ENCODE data around the gene PPBP.

The PPBP gene, protein sequence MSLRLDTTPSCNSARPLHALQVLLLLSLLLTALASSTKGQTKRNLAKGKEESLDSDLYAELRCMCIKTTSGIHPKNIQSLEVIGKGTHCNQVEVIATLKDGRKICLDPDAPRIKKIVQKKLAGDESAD

DNA sequence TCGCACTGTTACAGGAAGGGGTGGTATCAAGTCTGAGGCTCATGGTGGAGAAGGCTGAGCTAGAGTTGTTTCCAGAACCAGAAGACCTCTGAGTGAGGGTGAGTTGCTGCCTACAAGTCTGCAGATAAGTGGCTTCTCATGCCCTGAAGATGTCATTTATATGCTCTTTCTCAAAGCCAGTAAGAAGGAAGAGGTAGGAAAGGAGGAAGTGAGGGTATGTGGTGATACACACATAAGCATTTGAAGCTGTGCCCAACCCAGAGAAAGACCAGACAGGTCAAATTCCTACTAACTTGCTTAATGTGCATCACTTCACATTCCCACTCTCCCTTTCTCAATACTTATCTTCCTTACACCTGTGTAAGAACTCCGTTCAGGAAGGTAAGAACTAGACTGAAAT, at the start of gene PPBP:
Gene PPBP (minus strand): TSS at position 130 of the 400 bp plus-strand sequence. CDS start 87 bp downstream, at position 43.
- DNase-seq, result no peak

DNA sequence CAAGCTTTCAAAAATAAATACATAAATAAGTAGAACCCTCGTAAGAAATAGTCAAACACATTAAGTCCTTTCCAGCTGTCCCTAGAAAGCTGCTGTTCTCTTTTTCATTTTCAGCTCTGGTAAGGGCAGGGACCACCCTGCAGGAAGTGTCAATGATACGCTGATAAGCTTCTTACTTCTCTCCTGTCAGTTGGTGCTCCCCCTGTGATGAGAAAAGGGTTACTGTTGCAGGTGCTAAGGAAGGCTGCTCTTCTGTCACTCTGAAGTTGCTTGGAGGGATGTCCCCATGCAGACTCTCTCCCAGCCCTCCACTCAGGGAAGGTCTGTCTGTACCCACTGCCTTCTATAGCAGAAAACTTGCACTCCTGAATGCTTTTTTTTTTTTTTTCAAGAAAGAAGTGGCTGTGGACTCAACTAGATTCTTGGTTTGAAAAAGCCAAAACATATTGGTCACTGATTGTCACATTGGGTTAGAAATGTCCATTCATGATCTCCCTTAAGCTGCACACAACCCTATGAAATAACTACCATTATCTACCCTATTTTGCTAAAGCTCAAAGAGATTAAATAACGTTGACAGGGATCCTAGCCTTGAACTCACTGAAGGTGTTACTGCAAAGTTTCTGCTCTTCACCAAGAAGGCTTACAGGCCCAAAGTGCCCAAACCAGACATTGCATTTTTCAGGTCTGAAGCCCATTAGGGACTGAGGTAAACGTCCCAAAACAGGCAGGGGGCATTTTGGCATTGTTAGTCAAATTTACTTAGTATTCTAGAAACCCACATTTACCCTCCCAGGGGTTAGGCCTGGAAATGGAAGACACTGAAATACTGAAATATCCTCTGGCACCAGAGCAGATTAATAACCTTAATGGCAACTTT, 49.3 kb upstream of the PPBP start:
- DNase-seq, result no peak

DNA sequence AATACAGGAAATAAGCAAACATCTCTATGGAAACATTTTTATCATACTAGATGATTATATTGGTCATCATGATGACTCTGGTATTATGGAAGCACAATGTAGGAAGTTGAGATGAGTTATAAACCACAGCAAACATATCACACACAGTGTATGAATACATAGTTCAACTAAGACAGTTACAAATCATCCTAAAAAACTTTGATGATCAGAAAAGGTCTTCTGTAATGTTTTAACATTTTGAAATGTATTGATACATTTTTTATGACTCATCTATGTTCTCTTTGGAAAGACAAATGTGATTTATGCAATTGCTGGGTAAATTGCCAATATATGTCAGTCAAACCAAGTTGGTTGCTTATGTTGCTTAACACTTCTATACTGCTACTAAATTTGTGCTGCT, 45.7 kb upstream of the PPBP start:
- DNase-seq, result no peak

DNA sequence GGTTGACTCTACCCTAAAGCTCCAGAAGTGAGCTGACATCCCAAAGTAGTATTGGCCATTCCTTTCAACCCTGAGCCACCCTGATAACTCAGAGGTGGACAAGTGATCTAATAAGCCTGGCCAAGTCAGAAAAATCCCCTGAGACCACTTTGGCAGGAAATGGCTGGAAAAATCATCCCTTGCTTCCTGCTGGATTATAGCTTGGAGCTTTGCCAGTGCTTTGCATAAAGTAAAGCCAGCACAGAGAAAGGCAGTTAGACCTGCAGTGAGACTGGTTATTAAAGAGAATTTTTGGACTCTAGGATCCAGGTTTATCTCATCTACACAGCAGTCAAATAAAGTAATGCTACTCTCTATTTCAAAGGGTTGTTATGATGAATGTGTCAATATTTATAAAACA, 44.1 kb upstream of the PPBP start:
- no peak for DNase-seq

DNA sequence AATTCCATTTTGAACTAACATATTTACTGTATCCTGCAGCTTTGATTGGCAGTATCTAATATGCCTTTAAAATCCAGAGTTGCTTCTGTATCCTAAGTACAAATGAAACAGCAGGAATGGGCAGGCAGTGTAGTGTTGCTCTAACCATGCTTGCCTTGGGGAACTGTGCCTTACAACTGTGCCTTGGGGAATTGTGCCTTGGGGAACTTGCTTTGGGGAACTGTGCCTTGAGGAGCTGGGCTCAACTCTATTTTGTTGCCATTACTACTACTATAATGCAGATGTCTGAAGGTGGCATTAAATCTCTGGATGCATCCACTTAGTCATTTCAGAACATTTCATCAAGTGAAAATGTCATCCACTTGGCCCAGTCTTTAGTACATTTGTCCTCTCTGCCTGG, 43.6 kb upstream of the PPBP start:
- no peak for DNase-seq

DNA sequence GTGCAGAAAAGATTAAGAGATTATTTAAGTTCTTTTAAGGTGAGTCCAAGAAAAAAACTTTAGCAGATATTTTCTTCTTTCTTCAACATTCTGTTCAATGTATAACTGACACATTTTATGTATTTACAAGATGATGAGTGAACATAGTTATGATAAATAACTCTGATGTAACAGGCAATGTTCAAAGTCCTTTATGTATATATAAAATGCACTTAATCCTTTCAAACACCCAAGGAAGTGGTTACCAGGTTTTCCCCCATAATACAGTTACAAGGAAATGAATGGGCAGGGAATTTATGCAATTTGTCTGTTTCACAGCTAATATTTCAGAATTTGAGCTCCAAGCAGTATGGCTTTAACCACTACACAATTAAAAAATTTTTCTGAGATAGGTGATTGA, 42.3 kb upstream of the PPBP start:
- DNase-seq, result no peak

DNA sequence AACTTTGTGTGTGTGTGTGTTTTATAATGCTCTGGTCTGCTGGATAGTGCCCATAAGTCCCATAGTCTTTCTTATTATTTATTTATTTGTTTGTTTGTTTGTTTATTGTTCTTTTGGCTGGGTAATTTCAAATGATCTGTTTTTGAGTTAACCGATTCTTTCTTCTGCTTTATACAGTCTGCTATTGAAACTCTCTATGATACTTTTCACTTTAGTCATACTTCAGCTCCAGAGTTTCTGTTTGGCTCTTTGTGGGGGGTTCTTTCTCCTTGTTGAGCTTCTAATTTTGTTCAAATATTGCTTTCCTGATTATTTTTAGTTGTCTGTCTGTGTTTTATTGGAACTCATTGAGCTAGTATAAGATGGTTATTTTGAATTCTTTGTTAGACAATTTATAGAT, 40.5 kb upstream of the PPBP start:
- DNase-seq, result no peak

DNA sequence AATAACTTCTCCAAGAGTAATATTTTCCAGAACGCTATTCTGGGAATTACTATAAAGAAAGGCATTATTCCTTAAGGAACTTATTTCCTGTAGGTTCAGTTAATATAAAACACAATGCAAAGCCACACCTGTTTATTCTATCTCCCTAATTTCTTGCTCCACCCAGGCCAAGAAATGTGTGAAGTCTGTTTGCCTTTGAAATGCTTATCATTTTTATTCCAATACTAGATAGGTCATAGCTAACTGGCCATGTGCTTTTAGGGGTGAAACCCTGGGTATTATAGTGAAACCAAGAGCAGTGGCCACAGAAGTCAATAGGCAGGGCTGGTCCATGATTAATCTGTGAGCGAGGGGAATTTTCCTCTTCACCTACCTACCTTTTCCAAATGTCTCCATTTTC, 35.7 kb upstream of the PPBP start:
- no peak for DNase-seq

DNA sequence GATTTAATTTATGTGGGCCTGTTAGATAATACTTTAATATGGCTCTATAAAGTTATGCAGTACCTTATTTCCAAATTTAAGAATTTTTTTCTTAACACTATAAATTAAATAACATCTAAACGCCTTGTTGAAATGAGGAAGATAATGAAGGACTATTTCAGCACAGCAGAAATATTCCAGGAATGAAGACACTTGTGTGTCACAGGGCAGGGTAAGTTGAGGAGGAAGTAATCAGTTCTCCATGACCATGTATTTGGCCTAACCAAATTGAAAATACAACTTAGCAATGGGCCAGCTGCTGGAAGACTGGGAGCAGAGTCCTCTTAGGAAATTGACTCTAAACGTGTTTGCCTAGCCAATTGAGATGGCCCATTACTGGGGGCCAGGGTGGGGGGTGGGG, 33.6 kb upstream of the PPBP start:
- DNase-seq, result no peak

DNA sequence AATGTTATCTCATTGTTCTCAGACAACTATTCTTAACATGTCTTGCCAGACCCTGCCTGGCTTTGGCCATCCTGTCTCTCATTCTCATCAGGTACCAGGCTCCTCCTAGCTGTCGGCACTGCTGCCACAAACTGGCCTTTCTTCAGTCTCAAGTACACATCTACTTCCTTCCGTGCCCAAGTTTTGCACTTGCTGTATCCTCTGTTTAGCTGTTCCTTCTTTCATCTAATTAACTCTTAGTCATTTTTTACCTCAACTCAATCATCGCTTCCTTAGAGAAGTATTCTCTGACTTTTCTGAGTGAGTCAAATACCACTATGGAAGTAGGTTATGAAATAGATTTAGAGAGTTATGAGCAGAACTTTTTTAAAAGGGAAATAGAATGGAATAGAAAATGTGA, 30.8 kb upstream of the PPBP start:
- no peak for DNase-seq

DNA sequence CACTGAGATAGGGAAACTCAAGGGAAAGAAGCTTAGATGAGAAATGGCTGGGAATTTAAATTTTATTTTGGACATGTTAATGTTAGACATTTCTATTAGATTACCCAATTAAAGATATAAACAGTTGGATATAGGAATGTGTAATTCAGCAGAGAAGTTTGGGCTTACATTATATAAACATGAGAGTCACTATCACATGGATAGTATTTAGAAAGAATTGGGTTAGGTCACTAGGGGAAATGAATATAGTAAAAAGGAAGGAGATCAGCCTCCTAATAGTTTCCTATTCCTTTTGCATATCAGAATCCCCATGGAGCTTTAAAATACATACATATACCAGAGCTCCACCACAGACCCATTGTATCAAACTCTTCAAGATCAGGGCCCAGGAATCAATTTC, 30.1 kb upstream of the PPBP start:
- DNase-seq, result no peak

DNA sequence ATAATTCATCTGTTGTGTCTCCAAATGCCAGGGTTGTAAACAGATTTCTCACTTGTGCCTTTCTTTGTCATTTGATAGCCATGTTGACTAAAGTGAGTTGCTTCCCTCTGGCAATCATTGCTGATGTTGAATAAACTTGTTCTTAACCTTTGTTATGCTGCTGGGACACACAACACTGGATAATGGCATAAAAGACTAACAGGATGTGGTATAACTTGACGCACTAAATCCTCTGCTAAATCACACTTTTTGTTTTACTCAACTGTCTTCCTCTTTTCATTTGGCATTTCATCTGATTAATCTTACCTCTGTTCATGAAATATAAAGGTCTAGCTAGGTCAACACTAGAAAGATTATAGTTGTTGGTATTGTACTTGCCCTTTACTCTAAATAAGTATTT, 28.1 kb upstream of the PPBP start:
- DNase-seq, result no peak

DNA sequence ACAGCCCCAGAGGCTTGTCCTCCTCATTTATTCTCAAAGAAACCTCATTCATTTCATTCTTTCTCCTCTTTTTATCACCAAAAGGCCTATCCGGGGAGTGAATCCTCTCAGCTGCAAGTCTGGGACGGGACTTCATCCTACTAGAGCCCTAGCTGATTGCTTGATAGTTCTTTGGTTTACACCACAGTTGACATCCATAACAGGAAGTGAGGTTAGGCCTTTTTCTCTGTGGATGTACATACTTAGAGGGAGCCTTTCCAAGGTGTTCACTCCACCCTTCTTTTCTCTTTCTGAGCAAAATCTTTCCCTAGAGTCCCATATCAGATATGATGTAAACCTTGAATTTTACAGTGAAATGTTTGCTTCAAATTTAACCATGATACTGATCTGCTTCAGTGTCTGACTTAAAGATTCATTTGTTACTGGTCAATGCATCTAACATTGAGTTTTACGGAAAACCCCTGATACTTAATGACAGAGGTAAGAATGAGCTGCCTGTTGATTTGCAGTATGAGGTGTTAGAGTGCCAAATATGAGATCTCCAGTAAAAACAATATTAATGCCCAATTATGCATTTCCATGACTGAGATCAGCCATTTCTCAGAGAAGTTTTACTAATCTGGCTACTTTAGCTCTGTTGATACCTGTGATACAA, 27.3 kb upstream of the PPBP start:
- no peak for DNase-seq

DNA sequence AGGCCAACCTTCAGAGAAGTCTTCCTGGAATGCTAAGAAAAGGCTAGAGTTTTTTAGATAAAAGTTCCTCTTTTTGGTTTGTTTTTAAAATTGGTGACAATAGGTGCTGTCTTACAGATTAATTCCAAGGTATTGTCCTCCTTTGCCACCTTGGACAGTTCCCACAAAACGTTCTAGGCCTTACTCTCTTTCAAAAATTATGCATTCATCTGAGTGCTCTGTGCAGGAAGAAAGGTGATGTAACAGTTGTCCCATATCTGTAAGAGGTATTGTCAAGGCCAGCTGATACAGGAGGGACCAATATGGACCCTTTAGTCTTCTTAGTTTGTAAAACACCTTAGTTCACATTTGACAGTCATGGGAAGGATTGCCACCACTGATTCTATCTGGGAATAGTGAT, 26.3 kb upstream of the PPBP start:
- no peak for DNase-seq

DNA sequence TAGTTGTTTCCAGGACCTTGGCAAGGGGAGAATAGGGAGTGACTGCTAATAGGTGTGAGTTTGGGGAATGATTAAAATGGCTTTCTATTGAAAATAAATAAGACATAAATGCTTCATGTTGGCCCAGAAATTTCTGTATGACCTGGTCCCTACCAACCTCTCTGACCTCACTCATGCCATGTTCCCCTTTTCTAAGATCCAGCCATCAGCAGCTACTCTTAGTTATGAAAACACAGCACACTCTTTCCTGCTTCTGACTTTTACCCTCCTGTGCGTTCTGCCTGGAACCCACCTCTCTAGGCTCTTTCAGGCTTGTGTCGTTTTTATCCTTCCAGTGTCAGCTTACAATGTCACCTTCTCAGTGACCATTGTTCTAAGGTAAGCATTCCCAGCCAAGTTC, 25.3 kb upstream of the PPBP start:
- DNase-seq, result no peak

DNA sequence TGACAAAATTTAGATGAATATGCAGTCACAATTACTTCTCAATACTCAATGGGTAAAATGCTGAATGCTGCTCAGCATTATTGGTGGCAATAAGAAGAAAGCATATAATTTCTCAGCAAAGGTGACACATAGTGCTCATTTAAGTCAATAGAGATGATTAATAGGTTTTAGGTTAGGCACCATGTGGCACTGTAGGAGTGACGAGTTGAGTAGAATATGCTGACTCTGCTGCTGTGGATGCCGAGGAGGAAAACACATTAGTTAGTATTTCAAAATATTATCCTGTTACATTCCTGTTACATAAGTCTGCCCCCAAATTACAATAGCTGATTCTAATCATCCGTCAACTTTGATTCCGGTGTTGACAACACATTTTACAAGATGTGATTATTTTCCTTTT, 24.1 kb upstream of the PPBP start:
- DNase-seq, result no peak

DNA sequence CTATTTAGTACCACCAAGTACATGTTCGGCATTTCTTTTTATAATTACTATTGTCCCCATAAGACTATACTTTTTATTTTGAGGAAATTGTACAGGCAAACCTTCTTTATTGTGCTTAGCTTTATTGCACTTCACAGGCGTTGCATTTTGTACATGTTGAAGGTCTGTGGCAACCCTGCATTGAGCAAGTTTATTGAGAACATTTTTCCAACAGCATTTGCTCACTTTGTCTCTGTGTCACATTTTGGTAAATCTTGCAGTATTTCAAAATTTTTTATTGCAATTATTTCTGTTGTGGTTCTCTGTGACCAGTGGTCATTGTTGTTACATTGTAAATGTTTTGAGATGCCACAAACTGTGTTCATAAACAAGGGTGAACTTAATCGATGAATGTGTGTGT, 21.3 kb upstream of the PPBP start:
- DNase-seq, result no peak

DNA sequence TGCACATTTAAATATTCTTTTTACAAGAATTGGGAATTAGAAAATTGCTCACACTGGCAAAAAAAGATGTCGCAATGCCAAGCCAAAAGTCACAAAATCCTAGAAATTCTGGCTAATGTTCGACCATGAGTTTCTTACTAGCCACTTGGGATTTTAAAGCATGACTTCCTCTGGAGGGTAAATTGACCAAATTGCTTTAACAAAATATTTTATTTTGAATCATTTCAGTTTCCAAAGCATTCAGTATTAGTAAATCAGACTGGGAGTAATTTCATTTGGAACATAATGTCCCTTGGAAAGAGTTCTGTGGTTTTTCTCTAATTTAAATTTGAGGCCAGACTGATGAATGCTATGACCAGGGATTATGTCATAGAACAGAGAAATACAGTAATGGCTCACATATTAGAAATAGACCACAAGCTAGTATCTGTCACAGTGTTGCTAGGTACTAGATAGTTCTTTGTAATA, 18.1 kb upstream of the PPBP start:
- no peak for DNase-seq

DNA sequence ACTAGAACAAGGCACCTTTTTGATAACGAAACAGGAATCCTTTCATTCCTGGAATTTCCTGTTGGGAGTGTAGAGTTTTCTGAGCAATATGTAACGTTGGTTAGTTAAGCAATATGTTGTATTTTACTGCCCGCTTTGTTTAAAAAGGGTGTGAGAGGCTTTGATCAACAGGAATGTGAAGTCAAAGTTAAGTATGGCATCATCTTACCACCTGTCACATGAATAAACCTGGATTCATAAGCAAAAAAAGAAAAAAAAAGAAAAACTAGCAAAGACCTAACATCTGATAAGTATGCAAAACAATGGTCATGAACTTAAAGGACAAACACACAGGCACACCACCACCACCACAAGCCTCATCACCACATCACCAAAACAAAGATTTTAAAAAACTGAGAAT, 17.5 kb upstream of the PPBP start:
- no peak for DNase-seq

DNA sequence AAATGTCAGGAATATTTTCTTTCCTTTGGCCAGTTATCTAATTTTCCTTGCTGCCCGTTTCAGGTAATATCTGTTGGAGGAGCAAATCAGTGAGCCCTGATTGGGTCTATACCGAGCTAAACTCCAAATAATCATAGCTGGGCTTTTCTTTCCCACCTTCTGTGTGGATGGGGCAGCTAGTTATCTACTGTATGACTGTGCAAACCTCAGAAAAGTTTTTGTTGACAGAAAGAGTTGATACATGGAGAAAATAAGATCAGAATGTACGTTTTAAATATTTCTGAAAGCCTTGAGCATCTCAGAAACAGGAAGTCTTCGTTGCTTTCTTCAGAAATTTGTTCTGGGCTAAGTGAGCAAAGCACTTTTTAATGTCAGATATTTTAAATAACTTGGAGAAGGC, 16.7 kb upstream of the PPBP start:
- DNase-seq, result no peak

DNA sequence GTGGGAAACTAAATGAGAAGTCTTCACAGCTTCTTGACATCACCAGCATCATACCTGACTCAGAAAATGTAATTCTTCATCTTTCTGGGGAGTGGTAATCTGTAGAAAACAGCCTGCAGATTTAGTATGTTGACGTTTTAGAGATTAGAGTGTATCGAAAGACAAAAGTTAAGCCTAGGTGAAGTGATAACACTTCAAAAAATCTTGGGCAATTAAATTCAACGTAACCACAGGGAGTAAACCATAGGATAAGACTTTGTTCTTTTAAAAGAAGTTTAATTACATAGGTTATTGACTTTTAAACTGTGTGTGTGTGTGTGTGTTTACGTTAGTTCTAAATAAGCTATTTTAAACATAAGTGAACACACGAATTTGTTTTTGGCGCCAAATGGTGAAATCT, 12.3 kb upstream of the PPBP start:
- no peak for DNase-seq

DNA sequence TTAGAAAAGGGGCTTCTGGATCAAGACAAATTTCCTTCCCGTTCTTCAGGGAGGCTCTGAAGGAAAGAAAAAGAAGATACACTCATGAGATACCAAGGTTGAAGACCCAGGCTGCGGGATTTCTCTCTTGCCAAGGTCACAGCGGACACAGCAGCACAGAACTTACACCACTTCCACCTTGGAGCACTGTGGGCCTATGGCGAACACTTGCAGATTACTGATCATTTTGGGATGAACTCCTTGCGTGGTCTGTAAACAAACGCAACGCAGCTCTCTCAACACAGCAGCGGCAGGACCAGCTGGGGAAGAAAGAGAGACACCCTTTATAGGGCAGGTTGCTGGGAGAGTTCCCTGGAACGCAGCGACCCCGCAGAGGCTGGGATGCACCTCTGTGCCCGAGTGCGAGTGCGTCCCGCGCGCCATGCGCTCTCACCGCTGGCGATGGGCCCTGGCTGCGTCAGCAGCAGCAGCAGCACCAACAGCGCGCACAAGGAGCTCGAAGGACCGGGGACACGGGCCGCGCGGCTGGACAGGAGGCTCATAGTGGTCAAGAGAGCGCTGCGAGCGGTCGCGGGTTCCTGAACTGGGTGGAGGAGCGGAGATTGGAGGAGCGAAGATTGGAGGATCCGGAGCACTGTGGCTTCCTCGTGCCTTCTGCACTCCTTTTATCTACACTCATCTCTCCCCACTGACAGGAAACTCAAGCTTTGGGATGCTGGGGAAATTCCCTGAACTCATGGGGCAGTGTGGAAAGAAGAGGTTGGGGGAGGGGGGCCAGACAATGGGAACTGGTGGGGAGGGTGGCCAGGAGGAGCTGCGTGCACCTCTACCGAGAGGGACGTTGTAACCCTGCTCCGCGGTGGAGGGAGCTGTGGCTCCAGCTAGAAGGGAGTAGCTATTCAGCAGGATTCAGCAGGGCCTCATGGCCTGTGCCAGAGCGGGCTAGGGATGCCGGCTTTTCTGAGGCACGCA, 10.3 kb upstream of the PPBP start, which contains the start of gene CXCL5:
Gene CXCL5 (minus strand): TSS at position 638 of the 972 bp plus-strand sequence. CDS start 96 bp downstream, at position 542.
- no peak for DNase-seq

DNA sequence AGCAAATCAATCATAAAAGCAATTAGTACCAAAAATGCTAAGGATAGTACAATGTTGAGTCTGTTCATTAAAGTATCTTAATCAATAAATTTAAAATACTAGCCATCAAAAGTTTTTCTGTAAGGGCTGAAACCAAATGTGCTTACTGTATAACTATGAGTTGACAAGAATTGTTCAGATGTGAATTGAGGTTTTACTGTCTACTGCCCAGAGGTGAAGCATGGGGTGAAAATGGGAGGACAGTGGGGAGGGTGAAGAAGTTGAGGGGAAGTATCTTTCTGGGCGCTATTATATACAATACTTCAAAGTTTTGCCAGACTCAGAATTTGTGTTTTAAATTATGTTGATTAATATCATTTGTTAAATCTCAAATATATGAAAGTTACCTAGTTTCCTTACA, 4.1 kb upstream of the PPBP start:
- DNase-seq, result no peak
